Hepatic stellate cell (primary cell): Measurements from ENCODE around the gene NCCRP1.
"Not testable (repeated sequence)": the region's sequence is repeated elsewhere in the genome, so short reads cannot be mapped to it uniquely, and the experiment has no call there.

Source experiments
- DNase-seq: peaks from one replicate; pipeline ENCODE4 v3.0.0; 2011; ENCODE audit warnings: low spot score

The NCCRP1 gene

DNA sequence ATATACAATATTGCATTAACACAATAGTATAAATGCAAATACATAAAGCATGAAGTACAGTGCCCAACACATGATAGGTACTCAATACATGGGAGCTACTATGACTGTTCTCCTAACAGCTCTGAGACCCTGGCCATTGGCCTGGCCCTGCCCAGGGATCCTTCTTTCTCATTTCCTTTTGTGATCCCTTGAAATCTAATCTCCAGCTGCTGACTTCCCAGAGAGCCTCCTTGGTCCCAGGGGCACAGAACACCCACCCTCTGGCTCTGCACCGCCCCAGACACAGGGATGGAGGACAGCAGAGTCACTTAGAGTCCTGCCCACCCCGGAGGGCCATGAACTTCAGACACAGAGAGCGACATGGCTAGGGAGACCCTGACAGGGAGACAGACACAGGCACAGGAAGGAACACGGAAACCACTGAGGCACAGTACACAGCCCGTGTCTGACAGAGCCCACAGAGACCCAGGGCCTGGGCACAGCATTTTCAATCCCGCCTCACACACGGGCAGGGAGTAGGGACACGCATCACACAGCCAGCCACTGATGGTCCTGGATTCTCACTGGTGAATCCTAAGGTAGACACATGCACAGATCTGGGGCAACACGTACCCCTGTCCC is 11.5 kb downstream of the NCCRP1 start:
- DNase-seq: no peak

DNA sequence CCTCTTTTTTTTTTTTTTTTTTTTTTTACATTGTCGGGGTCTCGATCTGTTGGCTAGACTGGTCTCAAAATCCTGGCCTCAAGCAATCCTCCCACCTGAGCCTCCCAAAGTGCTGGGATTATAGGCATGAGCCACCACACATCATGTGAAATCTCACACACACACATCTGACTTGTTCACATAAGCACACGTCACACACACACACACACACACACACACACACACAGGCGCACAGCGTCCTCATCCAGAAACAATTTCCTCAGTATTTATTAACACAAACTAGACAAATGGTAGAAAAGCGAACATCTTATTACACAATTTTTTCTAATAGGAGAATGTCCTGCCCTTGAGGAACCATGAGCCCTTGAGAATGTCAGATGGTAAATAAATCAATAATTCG is 12.4 kb downstream of the NCCRP1 start:
- DNase-seq: no peak

DNA sequence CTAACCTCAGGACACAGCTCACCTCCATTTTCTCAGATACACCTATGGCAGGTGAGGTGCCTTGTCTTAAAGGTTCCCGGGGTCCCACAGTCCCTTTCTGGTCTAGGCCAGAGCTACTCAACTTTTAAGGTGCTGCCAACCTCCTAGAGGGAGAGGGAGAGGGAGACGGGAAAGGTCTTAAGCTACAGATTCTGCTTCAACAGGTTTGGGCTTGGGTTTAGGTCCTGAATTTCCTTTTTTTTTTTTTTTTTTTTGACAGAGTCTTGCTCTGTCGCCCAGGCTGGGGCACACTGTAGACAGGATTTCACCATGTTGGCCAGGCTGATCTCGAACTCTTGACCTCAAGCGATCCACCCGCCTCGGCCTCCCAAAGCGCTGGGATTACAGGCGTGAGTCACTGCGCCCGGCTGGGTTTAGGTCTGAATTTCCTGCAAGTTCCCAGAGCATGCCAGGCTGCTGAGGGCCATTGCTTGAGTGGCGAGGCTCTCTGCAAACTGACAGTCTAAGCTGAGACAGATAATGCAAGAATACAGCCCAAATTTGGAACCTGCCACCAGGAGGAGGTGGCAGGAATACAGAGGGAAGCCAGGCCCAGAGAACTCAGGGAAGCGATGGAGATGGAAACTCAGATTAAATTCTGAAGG is 15.1 kb downstream of the NCCRP1 start:
- no peak for DNase-seq

DNA sequence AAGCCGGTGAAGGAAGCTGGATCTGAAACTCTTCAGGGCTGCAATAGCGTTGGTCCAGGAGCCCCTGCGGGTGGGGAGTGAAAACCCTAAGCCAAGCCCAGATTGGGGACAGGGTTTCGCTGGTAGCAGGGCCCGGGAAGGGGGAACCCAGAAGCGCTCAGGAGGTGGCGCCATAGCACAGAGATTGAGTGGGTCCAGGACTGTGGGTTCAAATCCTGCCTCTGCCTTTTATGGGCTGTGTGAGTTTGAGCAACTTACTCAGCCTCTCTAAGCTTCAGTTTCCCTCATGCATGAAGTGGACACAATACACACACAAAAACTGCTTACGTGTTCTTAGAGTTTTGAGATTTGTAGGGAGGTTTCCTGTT is 15.6 kb downstream of the NCCRP1 start:
- no peak for DNase-seq

DNA sequence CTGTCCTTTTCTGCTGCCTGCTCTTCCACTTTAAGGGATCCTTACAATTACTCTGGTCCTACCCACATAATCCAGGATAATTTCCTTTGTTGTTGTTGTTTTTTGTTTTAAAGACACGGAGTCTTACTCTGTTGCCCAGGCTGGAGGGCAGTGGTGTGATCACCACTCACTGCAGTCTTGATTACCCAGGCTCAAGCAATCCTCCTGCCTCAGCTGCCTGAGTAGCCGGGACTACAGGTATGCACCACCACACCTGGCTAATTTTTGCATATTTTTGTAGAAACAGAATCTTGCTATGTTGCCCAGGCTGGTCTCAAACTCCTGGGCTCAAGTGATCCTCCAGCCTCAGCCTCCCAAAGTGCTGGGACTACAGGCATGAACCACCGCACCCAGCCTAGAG is 18.6 kb downstream of the NCCRP1 start:
- DNase-seq: not testable (repeated sequence)

DNA sequence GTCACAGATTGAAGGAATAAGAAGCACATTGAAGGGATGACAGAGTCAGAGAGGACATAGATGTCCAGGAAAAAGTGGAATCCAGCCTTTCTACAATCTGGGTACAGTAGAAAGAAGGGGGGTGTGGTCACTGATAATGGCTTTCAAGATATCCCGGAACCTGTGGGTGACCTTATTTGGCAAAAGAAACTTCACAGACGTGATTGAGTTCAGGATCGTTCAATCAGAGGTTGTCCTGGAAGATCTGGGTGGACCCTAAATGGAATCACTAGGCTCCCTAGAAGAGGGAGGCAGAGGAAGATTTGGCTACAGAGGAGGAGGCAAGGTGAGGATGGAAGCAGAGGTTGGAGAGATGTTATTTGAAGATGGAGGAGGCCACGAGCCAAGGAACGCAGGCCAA is 20.3 kb downstream of the NCCRP1 start:
- no peak for DNase-seq

DNA sequence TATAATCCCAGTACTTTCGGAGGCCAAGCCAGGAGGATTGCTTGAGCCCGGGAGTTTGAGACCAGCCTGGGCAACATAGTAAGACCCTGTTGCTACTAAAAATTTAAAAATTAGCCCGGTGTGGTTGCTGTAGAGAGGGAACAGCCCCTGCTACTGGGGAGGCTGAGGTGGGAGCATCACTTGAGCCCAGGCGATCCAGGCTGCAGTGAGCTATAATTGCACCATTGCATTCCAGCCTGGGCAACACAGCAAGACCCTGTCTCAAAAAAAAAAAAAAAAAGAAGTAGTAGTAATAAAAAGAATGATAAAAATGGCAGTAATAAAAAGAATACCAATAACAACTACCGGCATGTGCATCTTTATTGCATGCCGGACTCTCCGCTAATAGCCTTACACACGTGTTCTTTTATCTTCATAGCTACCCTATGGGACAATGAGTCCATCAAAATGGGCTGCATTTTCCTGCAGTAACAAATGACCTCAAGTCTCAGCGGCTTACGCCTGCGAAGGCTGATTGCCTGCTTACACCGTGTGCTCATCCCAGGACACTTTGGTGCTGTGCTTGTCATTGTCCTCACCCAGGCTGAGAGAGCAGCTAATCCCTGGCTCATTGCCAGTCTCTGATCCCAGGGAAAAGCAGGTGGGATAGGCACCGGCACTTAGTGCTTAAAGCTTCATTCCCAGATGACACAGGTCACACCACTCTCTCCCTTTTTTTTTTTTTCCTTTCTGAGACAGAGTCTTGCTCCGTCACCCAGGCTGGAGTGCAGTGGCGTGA is 21.7 kb downstream of the NCCRP1 start:
- DNase-seq: no peak

DNA sequence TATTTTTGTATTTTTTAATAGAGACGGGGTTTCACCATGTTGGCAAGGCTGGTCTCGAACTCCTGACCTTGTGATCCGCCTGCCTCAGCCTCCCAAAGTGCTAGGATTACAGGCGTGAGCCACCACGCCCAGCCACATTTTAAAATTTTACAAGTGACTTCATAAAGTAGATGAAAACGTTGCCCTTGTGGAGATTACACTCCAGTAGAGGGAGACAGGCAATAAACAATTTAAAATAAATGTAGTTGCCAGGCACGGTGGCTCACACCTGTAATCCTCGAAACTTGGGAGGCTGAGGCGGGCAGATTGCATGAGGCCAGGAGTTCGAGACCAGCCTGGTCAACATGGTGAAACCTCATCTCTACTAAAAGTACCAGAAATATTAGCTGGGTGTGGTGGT is 22.3 kb downstream of the NCCRP1 start:
- DNase-seq: not testable (repeated sequence)

DNA sequence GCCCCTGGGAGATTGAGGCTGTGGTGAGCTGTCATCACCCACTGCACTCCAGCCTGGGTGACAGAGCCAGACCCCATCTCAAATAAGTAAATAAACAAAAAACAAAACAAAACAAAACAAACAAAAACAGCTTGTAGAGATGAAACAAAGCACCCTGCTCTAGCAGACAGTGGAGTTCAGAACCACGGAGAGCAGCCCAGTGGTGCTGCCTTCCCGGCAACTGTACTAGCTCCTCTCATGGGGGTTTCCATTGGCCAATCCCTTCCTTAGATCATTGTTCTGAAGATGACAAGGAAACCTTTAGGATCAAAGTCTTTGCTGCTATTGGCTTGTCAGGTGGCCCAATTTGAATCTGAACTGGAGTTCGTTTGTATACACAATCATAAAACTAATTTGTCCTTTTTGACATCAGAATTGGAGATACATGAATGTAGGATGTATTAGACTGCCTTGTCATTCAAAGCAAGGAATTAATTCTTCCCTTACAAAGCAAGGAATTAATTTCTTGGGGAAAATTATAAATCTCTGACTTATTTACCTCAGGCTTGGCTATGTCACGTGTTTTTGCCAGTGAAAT is 27.0 kb downstream of the NCCRP1 start:
- no peak for DNase-seq

DNA sequence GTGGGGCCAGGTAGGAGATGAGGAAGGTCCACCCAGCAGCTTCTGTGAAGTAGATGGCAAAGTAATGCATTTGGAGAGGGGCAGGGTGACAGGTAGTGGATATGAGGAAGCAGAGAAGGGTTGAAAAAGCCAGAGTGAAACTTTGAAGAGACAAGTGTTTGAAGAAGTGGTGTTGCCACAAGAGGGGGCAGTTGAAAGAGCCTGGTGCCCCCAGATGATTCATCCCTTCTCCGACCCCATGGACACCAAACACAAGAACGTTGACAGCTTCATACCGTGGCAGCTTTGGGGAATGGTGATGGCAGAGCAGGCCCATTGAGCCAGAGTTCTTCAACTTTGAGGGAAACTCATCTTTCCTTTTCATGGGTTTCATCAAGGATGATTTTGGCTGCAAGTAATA is 28.1 kb downstream of the NCCRP1 start:
- no peak for DNase-seq

DNA sequence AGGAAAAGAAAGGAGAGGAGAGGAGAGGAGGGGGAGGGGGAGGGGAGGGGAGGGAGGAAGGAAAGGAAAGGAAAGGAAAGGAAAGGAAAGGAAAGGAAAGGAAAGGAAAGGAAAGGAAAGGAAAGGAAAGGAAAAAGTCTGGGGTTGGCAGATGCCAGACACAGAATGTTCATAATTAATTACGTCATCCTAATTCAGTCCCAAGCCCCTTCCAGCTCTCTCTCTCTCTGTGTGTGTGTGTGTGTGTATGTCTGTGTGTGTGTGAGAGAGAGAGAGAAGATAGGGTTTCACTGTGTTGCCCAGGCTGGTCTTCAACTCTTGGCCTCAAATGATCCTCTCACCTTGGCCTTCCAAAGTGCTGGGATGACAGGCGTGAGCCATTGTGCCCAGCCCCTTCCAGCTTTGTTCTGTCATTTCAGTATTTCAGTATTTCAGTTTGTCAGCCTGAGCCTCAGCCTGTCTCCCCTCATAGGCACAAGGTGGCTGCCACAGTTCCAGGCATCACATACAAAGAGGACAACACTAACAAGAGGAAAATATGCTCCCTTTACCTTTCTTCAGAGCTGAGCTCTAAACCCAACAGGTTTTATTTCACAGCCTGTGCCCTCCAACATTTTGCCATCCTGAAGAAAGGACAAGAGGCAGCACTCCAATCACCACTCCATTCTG is 33.5 kb downstream of the NCCRP1 start:
- DNase-seq: no peak

DNA sequence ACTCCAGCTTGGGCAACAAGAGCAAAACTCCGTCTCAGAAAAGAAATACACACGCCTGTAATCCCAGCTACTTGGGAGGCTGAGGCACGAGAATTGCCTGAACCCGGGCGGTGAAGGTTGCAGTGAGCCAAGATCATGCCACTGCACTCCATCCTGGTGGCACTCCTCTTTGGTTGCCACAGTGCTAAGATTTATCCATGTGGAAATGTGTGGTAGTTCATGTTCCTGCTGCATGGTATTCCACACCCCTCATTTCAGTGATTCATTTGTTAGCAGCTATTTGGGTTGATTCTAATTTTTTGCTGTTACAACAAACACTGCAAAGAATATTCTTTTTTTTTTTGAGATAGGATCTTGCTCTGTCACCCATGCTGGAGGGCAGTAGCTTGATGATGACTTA is 35.9 kb downstream of the NCCRP1 start:
- no peak for DNase-seq

DNA sequence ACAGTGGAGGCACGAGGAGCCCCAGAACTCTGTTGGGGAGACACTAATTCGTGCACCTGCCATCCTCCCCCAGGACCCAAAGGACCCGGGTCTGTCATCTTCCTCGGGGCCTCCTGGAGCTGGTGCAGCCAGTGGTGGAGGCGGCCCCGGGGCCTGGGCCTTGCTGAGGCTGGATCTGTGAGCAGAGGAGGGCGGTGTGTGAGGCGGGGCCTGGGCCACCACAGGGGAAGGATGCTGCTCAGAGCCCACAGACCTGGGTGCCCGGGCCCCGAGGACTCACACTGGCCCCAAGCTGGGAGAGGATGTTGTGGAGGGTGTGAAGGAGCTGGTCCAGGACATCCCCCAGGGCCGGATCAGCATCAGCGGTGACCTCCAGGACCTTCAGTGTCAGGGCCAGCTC is 39.8 kb downstream of the NCCRP1 start:
- no peak for DNase-seq

DNA sequence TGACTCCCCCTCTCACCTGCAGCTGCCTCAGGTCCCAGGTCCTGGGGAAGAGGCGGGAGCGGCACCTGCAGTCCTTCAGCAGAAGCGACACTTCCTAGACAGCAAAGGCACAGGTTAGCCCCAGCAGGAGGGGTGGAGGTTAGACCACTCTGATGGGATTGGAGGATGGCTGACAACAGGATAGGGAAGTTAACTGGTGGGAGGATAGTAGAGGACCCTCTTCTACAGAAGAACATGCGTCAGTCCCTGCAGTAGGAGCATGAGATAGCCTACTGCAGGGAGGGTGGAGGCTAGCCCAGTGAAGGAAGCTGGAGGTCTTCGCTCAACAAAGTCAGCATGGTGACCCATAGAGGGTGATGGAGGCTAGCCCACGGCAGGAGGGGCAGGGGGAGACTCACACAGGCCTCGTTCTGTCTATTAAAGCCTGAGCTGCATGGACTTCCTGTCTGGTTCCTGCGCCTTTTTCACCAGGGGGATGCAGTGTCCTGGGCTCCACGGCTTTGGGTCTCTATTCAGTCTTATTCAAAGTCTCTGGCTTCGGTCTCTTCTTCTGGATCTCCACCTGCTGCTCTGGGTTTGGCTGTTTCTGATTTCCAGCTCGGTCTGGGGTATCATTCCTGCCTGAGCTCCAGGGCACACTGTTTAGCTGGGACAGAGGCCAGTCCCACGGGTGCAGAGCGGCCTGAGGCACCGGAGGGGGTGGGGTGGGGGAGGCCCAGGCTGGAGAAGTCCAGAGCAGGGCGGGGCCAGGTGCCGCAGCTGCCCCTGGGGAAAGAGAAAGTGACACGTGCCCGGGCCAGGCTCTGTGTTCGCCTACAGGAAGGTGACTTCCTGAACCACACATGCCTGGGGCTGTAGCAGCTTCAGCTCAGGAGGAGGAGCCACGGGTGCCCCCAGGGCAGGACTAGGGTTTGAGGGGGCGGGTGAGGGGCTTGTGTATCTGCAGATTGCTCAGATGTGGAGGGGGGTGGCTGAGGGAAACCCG is 40.7 kb downstream of the NCCRP1 start:
- no peak for DNase-seq

DNA sequence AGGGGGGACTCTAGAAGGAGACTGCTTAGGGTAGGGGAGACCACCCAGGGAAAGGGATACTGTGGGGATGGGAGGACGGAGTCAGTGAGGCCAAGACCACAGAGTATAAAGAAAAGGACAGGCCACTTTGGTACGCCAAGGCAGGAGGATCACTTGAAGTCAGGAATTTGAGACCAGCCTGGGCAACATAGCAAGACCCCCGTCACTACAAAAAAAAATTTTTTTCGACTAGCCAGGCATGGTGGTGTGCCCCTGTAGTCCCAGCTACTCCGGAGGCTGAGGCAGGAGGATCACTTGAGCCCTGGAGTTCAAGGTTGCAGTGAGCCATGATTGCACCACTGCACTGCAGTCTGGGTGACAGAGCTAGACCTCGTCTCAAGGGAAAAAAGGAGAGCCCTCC is 41.4 kb downstream of the NCCRP1 start:
- DNase-seq: no peak

DNA sequence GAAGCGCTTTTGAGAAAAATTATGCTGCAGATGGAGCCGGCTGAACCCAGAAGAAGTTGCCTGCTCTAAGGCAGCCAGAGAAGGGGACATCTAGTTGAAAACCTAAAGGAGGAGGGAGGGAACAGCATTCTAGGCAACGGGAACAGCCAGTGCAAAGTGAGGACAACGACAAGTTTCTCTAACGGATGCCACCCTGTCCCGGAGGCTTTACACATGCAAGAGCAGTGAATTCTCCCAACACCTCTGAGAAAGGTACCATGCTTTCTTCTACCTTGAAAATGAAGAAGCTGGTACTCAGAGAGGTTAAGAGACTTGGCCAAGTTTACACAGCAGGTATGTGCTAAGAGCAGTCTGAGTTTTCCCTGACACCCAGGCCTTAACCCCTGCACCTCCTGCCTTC is 42.2 kb downstream of the NCCRP1 start:
- no peak for DNase-seq

DNA sequence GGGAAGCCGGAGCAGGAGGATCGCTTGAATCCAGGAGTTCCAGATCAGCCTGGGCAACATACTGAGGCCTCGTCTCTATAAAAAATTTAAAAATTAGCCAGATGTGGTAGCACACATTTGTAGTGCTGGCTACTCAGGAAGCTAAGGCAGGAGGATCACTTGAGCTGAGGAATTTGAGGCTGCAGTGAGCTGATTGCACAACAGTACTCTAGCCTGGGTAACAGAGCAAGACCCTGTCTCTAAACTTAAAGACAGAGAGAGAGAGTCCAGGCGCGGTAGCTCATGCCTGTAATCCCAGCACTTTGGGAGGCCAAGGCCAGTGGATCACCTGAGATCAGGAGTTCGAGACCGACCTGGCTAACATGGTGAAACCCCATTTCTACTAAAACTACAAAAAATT is 43.7 kb downstream of the NCCRP1 start:
- DNase-seq: no peak

DNA sequence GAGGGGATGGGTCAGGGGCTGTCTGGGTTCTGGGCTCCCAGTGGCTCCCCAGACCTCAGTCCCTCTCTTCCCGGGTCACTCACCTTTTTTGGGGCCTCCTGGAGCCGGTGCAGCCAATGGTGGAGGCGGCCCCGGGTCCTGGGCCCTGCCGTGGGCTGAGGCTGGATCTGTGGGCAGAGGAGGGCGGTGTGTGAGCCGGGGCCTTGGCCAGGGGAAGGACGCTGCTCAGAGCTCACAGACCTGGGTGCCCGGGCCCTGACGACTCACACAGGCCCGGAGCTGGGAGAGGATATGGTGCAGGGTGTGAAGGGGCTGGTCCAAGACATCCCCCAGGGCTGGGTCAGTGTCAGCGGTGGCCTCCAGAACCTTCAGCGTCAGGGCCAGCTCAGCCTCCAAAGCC is 47.0 kb downstream of the NCCRP1 start:
- not testable (repeated sequence) for DNase-seq

DNA sequence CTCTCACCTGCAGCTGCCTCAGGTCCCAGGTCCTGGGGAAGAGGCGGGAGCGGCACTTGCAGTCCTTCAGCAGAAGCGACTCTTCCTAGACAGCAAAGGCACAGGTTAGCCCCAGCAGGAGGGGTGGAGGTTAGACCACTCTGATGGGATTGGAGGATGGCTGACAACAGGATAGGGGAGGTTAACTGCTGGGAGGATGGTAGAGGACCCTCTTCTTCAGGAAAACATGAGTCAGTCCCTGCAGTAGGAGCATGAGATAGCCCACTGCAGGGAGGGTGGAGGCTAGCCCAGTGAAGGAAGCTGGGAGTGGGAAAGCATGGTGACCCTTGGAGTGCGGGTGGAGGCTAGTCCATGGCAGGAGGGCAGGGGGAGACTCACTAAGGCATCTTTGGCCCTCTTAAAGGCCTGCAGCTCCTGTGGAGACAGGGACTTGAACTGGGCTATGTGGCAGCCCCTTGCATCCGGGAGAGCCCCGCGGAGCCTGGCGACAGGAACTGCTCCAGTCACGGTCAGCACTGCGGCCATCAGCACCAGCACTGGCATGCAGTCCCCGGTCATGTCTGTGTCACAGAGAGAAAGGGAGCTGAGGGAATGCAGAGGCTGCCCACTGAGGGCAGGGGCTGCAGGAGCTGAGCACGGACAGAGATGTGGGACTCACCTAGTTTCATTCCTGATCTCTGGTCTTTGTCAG is 47.8 kb downstream of the NCCRP1 start, which contains the start of gene IFNL3:
IFNL3 (minus strand) TSS at position 597 of the 691 bp plus-strand sequence; CDS start at position 558, 39 bp downstream.
- not testable (repeated sequence) for DNase-seq

DNA sequence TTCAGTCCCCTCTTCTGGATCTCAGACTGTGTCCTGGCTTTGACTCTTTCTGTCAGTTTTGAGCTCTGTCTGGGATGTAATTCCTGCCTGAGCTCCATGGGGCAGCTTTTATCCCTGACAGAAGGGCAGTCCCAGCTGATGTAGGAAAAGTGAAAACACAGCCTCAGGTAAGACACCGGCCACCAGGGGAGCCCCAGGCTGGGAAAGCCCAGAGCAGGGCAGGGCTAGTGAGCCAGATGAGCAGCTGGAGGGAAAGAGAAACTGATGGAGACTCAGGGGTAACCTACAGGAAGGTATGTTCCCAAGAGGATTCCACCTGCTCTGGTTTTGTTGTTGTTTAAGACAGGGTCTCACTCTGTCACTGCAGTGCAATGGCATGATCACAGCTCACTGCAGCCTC is 48.4 kb downstream of the NCCRP1 start:
- DNase-seq: not testable (repeated sequence)
